Measurements from ENCODE around the gene HPCAL1. TPM values are rescaled to one million over a fixed set of nuclear protein-coding genes. Genes with fewer than 3 reads are reported as not detected.

Gene HPCAL1
- total RNA-seq, 4 donors from 2014 or later = 29.0 to 56.7 (median 34.5) TPM

DNA sequence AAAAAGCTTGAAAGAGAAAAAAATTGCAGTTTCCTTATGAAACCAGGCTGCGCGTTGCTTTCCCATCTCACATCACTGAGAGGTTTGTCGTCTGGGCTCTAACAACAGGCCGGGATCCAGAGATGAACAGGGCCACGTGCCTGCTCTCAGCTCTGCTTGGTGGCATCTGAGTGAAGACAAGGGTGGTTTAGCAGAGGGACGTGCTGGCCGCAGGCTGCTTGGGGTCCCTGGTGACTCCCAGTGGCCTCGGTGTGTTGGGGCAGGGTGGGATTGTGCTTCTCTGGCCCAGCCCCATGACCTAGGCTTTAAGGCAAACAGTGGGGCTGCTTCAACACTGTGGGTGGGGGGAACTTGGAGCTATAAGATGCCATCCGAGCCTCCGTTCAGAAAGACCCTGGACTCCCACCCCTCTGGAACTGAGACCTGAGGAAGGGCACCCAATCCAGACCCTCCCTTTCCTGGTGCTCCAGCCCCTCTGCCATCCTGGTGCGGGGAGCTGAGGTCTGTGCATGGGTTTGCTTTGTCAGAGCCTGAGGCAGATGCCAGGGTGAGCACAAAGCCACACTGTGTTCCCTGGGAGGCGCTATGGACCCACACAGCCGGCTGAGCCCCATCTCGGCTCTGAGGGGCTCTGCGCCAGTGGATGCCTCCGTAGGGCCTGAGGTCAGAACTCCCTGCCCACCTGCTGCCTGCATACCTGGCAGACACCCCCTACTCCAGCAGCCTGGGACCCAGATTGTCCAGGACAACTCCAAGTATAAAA is 18.4 kb upstream of the HPCAL1 start:
- DNase-seq (ENCODE audit: low spot score in 2 of 2) = no peak
- Histone ChIP-seq H3K36me3 (no peaks in the 10 kb centered on the region), H3K9me3 (no peaks in the 10 kb centered on the region), H3K4me1 (peaks cover 0 to 42% (median 34%) of the 10 kb centered on the region in 4 donors), H3K4me3 (no peak overlapping the region), H3K27me3 (no peaks in the 10 kb centered on the region), H3K27ac (peak overlapping the region; percentile 42 to 90 (median 62))
- TF ChIP-seq POLR2A (IDR thresholded peaks at IDR 0.05) = no peak
- no peak for TF ChIP-seq CTCF (IDR thresholded peaks at IDR 0.05)
- no peak for TF ChIP-seq EP300 (IDR thresholded peaks at IDR 0.05)
- WGBS, 2 donors = 76 to 83% methylated on average over 11 to 16 of the region's 16 CpGs

GRCh38 chr2:10285191-10285555 is 17.5 kb upstream of the HPCAL1 start:
- Histone ChIP-seq H3K4me3 (no peak overlapping the region), H3K9me3 (no peaks in the 10 kb centered on the region), H3K36me3 (no peaks in the 10 kb centered on the region), H3K4me1 (peaks cover 0 to 42% (median 34%) of the 10 kb centered on the region in 4 donors), H3K27ac (peak overlapping the region; percentile 11 to 90 (median 62)), H3K27me3 (no peaks in the 10 kb centered on the region)
- TF ChIP-seq POLR2A (IDR thresholded peaks at IDR 0.05) (no peak), CTCF (IDR thresholded peaks at IDR 0.05) (no peak), EP300 (IDR thresholded peaks at IDR 0.05) (no peak)
- 51 to 60% methylated on average over 5 of the region's 5 CpGs for WGBS, 2 donors
- no peak for DNase-seq (ENCODE audit: low spot score in 2 of 2)

GRCh38 chr2:10285556-10286198 is 17.0 kb upstream of the HPCAL1 start:
- Histone ChIP-seq H3K4me1 (peaks cover 0 to 42% (median 34%) of the 10 kb centered on the region in 4 donors), H3K27ac (peak overlapping the region; percentile 50 to 90 (median 64)), H3K9me3 (no peaks in the 10 kb centered on the region), H3K4me3 (no peak overlapping the region), H3K36me3 (no peaks in the 10 kb centered on the region), H3K27me3 (no peaks in the 10 kb centered on the region)
- DNase-seq (ENCODE audit: low spot score in 2 of 2) = peak; percentile 35 to 42
- 41 to 64% methylated on average over 12 to 16 of the region's 17 CpGs for WGBS, 2 donors
- peak; percentile 26 to 67 for TF ChIP-seq EP300 (IDR thresholded peaks at IDR 0.05)
- TF ChIP-seq CTCF (IDR thresholded peaks at IDR 0.05) = peak in 1 of 5 experiments; percentile 27
- no peak for TF ChIP-seq POLR2A (IDR thresholded peaks at IDR 0.05)

GRCh38 chr2:10286216-10287037 is 16.3 kb upstream of the HPCAL1 start:
- DNase-seq (ENCODE audit: low spot score in 2 of 2) = no peak
- no peaks in the 10 kb centered on the region for H3K36me3 ChIP-seq
- no peak overlapping the region for H3K4me3 ChIP-seq
- TF ChIP-seq EP300 (IDR thresholded peaks at IDR 0.05) = no peak
- no peak for TF ChIP-seq CTCF (IDR thresholded peaks at IDR 0.05)
- TF ChIP-seq POLR2A (IDR thresholded peaks at IDR 0.05) = no peak
- H3K4me1 ChIP-seq = peaks cover 0 to 42% (median 34%) of the 10 kb centered on the region in 4 donors
- peak overlapping the region; percentile 50 to 90 (median 64) for H3K27ac ChIP-seq
- H3K27me3 ChIP-seq = no peaks in the 10 kb centered on the region
- WGBS, 2 donors = 47 to 60% methylated on average over 19 to 27 of the region's 27 CpGs
- no peaks in the 10 kb centered on the region for H3K9me3 ChIP-seq

Data from tibial nerve (tissue), 4 donors.